ENCODE results near the gene POU2F2.

DNA sequence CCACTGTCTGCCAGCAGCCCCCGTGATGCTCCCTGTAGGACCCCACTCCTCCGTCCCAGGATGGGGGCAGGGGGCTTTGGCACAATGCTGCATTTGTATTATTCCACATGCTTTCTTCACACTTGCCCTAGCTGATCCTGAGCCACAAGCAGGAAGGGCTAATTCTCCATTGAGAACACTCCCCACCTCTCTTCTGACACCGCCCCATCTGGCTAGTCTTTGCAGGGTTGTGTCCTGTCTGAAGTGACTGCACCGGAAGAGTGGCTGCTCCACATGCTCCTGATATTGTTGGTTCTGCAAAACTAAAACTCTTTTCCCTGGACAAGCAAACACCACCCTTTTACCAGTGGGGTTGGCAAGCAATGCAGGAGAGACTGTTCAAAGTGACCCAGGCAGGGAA lies 38.3 kb downstream of the POU2F2 start:
- TF ChIP-seq, protein P1, sequence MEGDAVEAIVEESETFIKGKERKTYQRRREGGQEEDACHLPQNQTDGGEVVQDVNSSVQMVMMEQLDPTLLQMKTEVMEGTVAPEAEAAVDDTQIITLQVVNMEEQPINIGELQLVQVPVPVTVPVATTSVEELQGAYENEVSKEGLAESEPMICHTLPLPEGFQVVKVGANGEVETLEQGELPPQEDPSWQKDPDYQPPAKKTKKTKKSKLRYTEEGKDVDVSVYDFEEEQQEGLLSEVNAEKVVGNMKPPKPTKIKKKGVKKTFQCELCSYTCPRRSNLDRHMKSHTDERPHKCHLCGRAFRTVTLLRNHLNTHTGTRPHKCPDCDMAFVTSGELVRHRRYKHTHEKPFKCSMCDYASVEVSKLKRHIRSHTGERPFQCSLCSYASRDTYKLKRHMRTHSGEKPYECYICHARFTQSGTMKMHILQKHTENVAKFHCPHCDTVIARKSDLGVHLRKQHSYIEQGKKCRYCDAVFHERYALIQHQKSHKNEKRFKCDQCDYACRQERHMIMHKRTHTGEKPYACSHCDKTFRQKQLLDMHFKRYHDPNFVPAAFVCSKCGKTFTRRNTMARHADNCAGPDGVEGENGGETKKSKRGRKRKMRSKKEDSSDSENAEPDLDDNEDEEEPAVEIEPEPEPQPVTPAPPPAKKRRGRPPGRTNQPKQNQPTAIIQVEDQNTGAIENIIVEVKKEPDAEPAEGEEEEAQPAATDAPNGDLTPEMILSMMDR (conservative IDR thresholded peaks at IDR 0.05 in 1 of 2, IDR thresholded peaks at IDR 0.05 in 1 of 2; ENCODE audit: extremely low read depth in 1 of 2, insufficient read depth in 1 of 2, low read depth in 1 of 2, low read length in 2 of 2) = no peak
- no peak for TF ChIP-seq EZH2 (IDR thresholded peaks at IDR 0.05; ENCODE audit: borderline replicate concordance, low read length)

Measured in mammary epithelial cell (primary cell).